ENCODE data around the gene CCDC201. TPM values are rescaled to one million over a fixed set of nuclear protein-coding genes. Genes with fewer than 3 reads are reported as not detected.

The CCDC201 gene
- total and polyA plus RNA-seq, 2 of the 4 experiments (the other 2 are of a cell fraction), result not detected

GRCh38 chr7:45915606-45916005 lies 42.7 kb upstream of the CCDC201 start:
- in situ Hi-C loops (cut with MboI; ENCODE audit: low sequenced_read_pairs), result loop anchor here (5.0 to 25.0 kb wide), 2 partner anchors 1022 to 1267 kb away; no protein-coding TSS in a partner anchor
- POLR2A ChIA-PET (ENCODE audit: unreplicated experiment), result no interaction called here
- Histone ChIP-seq H2AK9ac (replicated peaks; ENCODE audit: low read depth, low read length, poor library complexity) (no peak overlapping the region), H4K20me1 (ENCODE audit: insufficient read depth, low read length) (peaks cover 28% of the 10 kb centered on the region), H4K5ac (ENCODE audit: low read depth, low read length) (no peak overlapping the region), H4K8ac (ENCODE audit: low read depth in 2 of 2, low read length in 2 of 2) (no peak overlapping the region), H3K9ac (ENCODE audit: low read depth, low read length) (no peak overlapping the region), H3K23ac (ENCODE audit: low read depth, low read length) (no peak overlapping the region), H2AFZ (replicated peaks; ENCODE audit: low read length, poor library complexity) (no peak overlapping the region), H2AK5ac (ENCODE audit: low read depth, low read length) (no peak overlapping the region), H2BK5ac (ENCODE audit: low read depth, low read length, poor library complexity, severe bottlenecking) (no peak overlapping the region), H3K4me1 (ENCODE audit: control insufficient read depth, insufficient read depth, low read length) (peaks cover 7% of the 10 kb centered on the region), H3K9me3 (ENCODE audit: control insufficient read depth, insufficient read depth, low read length) (no peaks in the 10 kb centered on the region), H3K27ac (ENCODE audit: insufficient read depth, low read length) (no peak overlapping the region), H3K4ac (ENCODE audit: low read depth, low read length) (no peak overlapping the region), H2BK120ac (ENCODE audit: low read depth, low read length) (no peak overlapping the region), H3K36me3 (ENCODE audit: control insufficient read depth, insufficient read depth, low read length) (peaks cover 36% of the 10 kb centered on the region), H3K4me2 (ENCODE audit: low read depth, low read length) (no peak overlapping the region), H3K9me1 (ENCODE audit: insufficient read depth, low read length) (peaks cover 14% of the 10 kb centered on the region), H3K79me1 (ENCODE audit: low read depth in 1 of 2, low read length in 2 of 2) (peaks cover 12 to 23% of the 10 kb centered on the region in 2 experiments; a peak in 3 of 4 replicates), H3K14ac (replicated peaks; ENCODE audit: low read depth, low read length) (no peak overlapping the region), H2BK15ac (ENCODE audit: low read depth, low read length) (no peak overlapping the region), H3K4me3 (ENCODE audit: insufficient read depth, low read depth, low read length) (no peak overlapping the region), H2BK20ac (ENCODE audit: low read depth, low read length) (no peak overlapping the region), H3K27me3 (ENCODE audit: control insufficient read depth, insufficient read depth, low read length) (no peaks in the 10 kb centered on the region), H3K56ac (ENCODE audit: extremely low read depth, insufficient read depth, low read length) (no peak overlapping the region), H3K18ac (ENCODE audit: low read depth, low read length) (no peak overlapping the region), H4K91ac (ENCODE audit: insufficient read depth, low read depth, low read length) (no peak overlapping the region)
- WGBS, 2 experiments (ENCODE audit: extremely low coverage in 2 of 2, insufficient read length in 1 of 2), result no CpG with 5 or more reads among the region's 3 CpGs
- dilution Hi-C loops (cut with HindIII; ENCODE audit: low sequenced_read_pairs, unreplicated experiment), result no loop called here
- intact Hi-C loops (cut with micrococcal nuclease), result no loop called here
- no peak for TF ChIP-seq RCOR1 (IDR thresholded peaks at IDR 0.05; ENCODE audit: insufficient replicate concordance, low read length)
- peak; percentile 81 for TF ChIP-seq CEBPB (IDR thresholded peaks at IDR 0.05; ENCODE audit: low read depth, low read length)
- no peak for TF ChIP-seq MXI1 (IDR thresholded peaks at IDR 0.05; ENCODE audit: borderline replicate concordance, low read depth, low read length)
- no peak for TF ChIP-seq CHD1 (IDR thresholded peaks at IDR 0.05; ENCODE audit: low read depth, low read length)
- no peak for TF ChIP-seq MAFK (IDR thresholded peaks at IDR 0.05; ENCODE audit: low read depth, low read length)
- no peak for TF ChIP-seq SMC3 (IDR thresholded peaks at IDR 0.05; ENCODE audit: low read depth, low read length)
- TF ChIP-seq BHLHE40 (IDR thresholded peaks at IDR 0.05; ENCODE audit: low read depth, low read length), result no peak
- CTCF ChIA-PET, result interaction anchor here (0.8 kb wide), 1 partner anchor 17 kb away, joined by 3 read pairs; no protein-coding TSS in a partner anchor
- ATAC-seq (ENCODE audit: low read depth) (no peak), DNase-seq (peak; percentile 51)
- no TSS peak for BruUV-seq (replicated peaks)

All from IMR-90 (cell line).